Keratinocyte (primary cell): ENCODE measurements around the gene RABL6. TPM values are rescaled to one million over a fixed set of nuclear protein-coding genes. Genes with fewer than 3 reads are reported as not detected.
"Not testable (repeated sequence)": the region's sequence is repeated elsewhere in the genome, so short reads cannot be mapped to it uniquely, and the experiment has no call there.

Experiments
- DNase-seq: peaks from one replicate; pipeline ENCODE4 v3.0.0-alpha.2; 2011; ENCODE audit warnings: low read depth, missing footprints, low spot score
- FAIRE-seq: peaks from 2 replicates; lab custom pipeline; 2011; peaks lifted over from hg19 to GRCh38; lab: Jason Lieb, UNC
- H2AFZ ChIP-seq: 2 replicates; pipeline ENCODE4 v1.6.0; 2012; ENCODE audit warnings: low read length, control low read depth, inconsistent platforms; ENCODE audit not compliant: control insufficient read depth
- H3K27ac ChIP-seq: 2 replicates; pipeline ENCODE4 v1.5.1; 2011; ENCODE audit warnings: low read length; ENCODE audit not compliant: control insufficient read depth, insufficient read depth
- H3K27me3 ChIP-seq: 3 replicates; pipeline ENCODE4 v1.6.0; 2011; ENCODE audit warnings: low read length; ENCODE audit not compliant: control insufficient read depth, insufficient read depth; ENCODE audit errors: extremely low read depth
- H3K36me3 ChIP-seq, 2 experiments: 2 replicates in 1 of 2; 3 replicates in 1 of 2; pipeline ENCODE4 v1.5.1; 2011; ENCODE audit warnings: low read length in 2 of 2, mild to moderate bottlenecking in 1 of 2; ENCODE audit not compliant: control insufficient read depth in 2 of 2, insufficient read depth in 2 of 2; ENCODE audit errors: extremely low read depth in 1 of 2
- H3K4me1 ChIP-seq: 3 replicates; pipeline ENCODE4 v1.5.1; 2011; ENCODE audit warnings: low read length; ENCODE audit not compliant: control insufficient read depth, insufficient read depth; ENCODE audit errors: extremely low read depth
- H3K4me2 ChIP-seq: 3 replicates; pipeline ENCODE4 v1.6.0; 2011; ENCODE audit warnings: low read depth, low read length; ENCODE audit not compliant: control insufficient read depth, insufficient read depth; ENCODE audit errors: extremely low read depth
- H3K4me3 ChIP-seq, 3 experiments: fragments of 200-600 bp in 1 of 3; sonication (generic) in 1 of 3; 2 replicates in 2 of 3; 3 replicates in 1 of 3; pipeline ENCODE4 v1.5.1; 2011 to 2016; ENCODE audit warnings: low read length in 3 of 3, mild to moderate bottlenecking in 3 of 3, control low read depth in 2 of 3, inconsistent platforms in 1 of 3, low read depth in 1 of 3, mixed read lengths in 1 of 3, mixed run types in 1 of 3, moderate library complexity in 1 of 3; ENCODE audit not compliant: control insufficient read depth in 2 of 3, insufficient read depth in 2 of 3; ENCODE audit errors: extremely low read depth in 1 of 3
- H3K79me2 ChIP-seq: 2 replicates; pipeline ENCODE4 v1.6.0; 2012; ENCODE audit warnings: low read length; ENCODE audit not compliant: control insufficient read depth, insufficient read depth
- H3K9ac ChIP-seq: 3 replicates; pipeline ENCODE4 v1.6.0; 2011; ENCODE audit warnings: low read length; ENCODE audit not compliant: control insufficient read depth, insufficient read depth; ENCODE audit errors: extremely low read depth
- H3K9me1 ChIP-seq: 3 replicates; pipeline ENCODE4 v1.6.0; 2011; ENCODE audit warnings: low read length; ENCODE audit not compliant: control insufficient read depth, insufficient read depth; ENCODE audit errors: extremely low read depth
- H3K9me3 ChIP-seq: 2 replicates; pipeline ENCODE4 v1.5.1; 2012; ENCODE audit warnings: low read depth, low read length; ENCODE audit not compliant: control insufficient read depth
- H4K20me1 ChIP-seq: 3 replicates; pipeline ENCODE4 v1.6.0; 2011; ENCODE audit warnings: low read length; ENCODE audit not compliant: control insufficient read depth, insufficient read depth; ENCODE audit errors: extremely low read depth
- EZH2 ChIP-seq: IDR thresholded peaks from one replicate; pipeline ENCODE4 v1.6.1; 2012; ENCODE audit warnings: inconsistent platforms, mild to moderate bottlenecking, low read length, moderate library complexity
- dilution Hi-C: fragments of 300-500 bp; cut with MboI; formaldehyde crosslinking; loops from one replicate; pipeline ENCODE4 v1.7.0; 2020; ENCODE audit warnings: low sequenced_read_pairs; ENCODE audit not compliant: extremely low pct_ligation_motif_present
- polyA plus RNA-seq, 5 experiments: library from polyadenylated mRNA; depleted of rRNA in 3 of 5; stranded (reverse) in 3 of 5; stranded (forward) in 1 of 5; unstranded in 1 of 5; fragments of >200 nt; gene quantifications; 1 replicate in 1 of 5; 2 replicates in 3 of 5; 3 replicates in 1 of 5; pipeline versions ENCODE4 v1.2.1 to v1.2.3, GENCODE V29; 2011 to 2012; ENCODE audit warnings: missing spikeins in 2 of 5, low read depth in 1 of 5, low replicate concordance in 1 of 5
- TF ChIP-seq, protein P1 (sequence below), 3 experiments: IDR thresholded peaks in 1 of 3; conservative IDR thresholded peaks in 1 of 3; optimal IDR thresholded peaks in 1 of 3; 2 replicates in 2 of 3; 3 replicates in 1 of 3; pipeline versions ENCODE3 to v1.5.1; 2011; ENCODE audit warnings: low read length in 3 of 3, mild to moderate bottlenecking in 3 of 3, moderate library complexity in 2 of 3, control low read depth in 1 of 3, inconsistent platforms in 1 of 3; ENCODE audit not compliant: insufficient read depth in 2 of 3; ENCODE audit errors: extremely low read depth in 1 of 3

RABL6 gene
- polyA plus RNA-seq, 1 donor (not counting 4 experiments of a cell fraction or from before 2014, with no cell fraction given), result 46.3 TPM

GRCh38 chr9:136765041-136765440 is 42.7 kb upstream of the RABL6 start:
- H4K20me1 ChIP-seq, result no peaks in the 10 kb centered on the region
- no peaks in the 10 kb centered on the region for H3K36me3 ChIP-seq
- no peak overlapping the region for H3K4me3 ChIP-seq
- no peaks in the 10 kb centered on the region for H3K4me1 ChIP-seq
- no peak overlapping the region for H3K9ac ChIP-seq
- no peak for DNase-seq
- H3K27me3 ChIP-seq, result peaks cover 17% of the 10 kb centered on the region
- H3K9me1 ChIP-seq, result no peaks in the 10 kb centered on the region
- H3K4me2 ChIP-seq, result no peak overlapping the region
- dilution Hi-C loops, result no loop called here
- H3K9me3 ChIP-seq, result no peaks in the 10 kb centered on the region
- no peak overlapping the region for H3K27ac ChIP-seq
- no peak for FAIRE-seq
- TF ChIP-seq EZH2, result no peak
- TF ChIP-seq, protein P1, sequence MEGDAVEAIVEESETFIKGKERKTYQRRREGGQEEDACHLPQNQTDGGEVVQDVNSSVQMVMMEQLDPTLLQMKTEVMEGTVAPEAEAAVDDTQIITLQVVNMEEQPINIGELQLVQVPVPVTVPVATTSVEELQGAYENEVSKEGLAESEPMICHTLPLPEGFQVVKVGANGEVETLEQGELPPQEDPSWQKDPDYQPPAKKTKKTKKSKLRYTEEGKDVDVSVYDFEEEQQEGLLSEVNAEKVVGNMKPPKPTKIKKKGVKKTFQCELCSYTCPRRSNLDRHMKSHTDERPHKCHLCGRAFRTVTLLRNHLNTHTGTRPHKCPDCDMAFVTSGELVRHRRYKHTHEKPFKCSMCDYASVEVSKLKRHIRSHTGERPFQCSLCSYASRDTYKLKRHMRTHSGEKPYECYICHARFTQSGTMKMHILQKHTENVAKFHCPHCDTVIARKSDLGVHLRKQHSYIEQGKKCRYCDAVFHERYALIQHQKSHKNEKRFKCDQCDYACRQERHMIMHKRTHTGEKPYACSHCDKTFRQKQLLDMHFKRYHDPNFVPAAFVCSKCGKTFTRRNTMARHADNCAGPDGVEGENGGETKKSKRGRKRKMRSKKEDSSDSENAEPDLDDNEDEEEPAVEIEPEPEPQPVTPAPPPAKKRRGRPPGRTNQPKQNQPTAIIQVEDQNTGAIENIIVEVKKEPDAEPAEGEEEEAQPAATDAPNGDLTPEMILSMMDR (optimal IDR thresholded peaks at IDR 0.05 in 1 of 3, IDR thresholded peaks at IDR 0.05 in 1 of 3, conservative IDR thresholded peaks at IDR 0.05 in 1 of 3; ENCODE audit: extremely low read depth in 1 of 3, insufficient read depth in 2 of 3, low read length in 3 of 3), result no peak
- no peak overlapping the region for H2AFZ ChIP-seq
- H3K79me2 ChIP-seq, result no peaks in the 10 kb centered on the region

- H3K9me3 ChIP-seq, FAIRE-seq, H3K27ac ChIP-seq, H3K9me1 ChIP-seq, H3K9ac ChIP-seq, DNase-seq, H3K36me3 ChIP-seq, H3K79me2 ChIP-seq, H3K4me1 ChIP-seq, H3K4me2 ChIP-seq, dilution Hi-C loops, H2AFZ ChIP-seq, H4K20me1 ChIP-seq, H3K4me3 ChIP-seq: not testable (repeated sequence)
- peaks cover 14% of the 10 kb centered on the region for H3K27me3 ChIP-seq
Measured at GRCh38 chr9:136765745-136766409, 41.9 kb upstream of the RABL6 start.
